SK-N-DZ (cell line): ENCODE results near the gene DIS3L2.
A peak's percentile ranks its signal among the peaks of the same experiment; 100 is the strongest.
"Not testable (repeated sequence)": the region's sequence is repeated elsewhere in the genome, so short reads cannot be mapped to it uniquely, and the experiment has no call there.

Experiments used
- DNase-seq: peaks from one replicate; pipeline ENCODE4 v3.0.0-alpha.2; 2015; ENCODE audit warnings: low spot score

The DIS3L2 gene

DNA sequence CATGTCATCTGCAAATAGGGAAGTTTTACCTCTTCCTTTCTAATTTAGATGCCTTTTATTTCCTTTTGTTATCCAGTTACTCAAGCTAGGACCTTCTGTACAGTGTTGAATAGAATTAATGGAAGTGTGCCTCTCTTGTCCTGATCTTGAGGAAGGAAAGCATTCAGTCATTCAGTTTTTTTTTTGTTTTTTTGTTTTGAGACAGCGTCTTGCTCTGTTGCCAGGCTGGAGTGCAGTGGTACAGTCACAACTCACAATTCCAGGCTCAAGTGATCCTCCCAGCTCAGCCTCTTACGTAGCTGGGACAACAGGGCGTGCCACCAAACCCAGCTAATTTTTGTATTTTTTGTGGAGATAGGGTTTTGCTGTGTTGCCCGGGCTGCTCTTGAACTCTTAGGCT lies 213.1 kb downstream of the DIS3L2 start:
- no peak for DNase-seq

DNA sequence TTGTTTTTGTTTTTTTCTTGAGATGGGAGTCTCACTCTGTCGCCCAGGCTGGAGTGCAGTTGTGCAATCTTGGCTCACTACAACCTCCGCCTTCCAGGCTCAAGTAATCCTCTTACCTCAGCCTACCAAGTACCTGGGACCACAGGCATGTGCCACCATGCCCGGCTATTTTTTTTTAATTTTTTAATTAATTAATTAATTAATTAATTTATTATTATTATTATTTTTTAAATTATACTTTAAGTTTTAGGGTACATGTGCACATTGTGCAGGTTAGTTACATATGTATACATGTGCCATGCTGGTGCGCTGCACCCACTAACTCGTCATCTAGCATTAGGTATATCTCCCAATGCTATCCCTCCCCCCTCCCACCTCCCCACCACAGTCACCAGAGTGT lies 215.1 kb downstream of the DIS3L2 start:
- not testable (repeated sequence) for DNase-seq

DNA sequence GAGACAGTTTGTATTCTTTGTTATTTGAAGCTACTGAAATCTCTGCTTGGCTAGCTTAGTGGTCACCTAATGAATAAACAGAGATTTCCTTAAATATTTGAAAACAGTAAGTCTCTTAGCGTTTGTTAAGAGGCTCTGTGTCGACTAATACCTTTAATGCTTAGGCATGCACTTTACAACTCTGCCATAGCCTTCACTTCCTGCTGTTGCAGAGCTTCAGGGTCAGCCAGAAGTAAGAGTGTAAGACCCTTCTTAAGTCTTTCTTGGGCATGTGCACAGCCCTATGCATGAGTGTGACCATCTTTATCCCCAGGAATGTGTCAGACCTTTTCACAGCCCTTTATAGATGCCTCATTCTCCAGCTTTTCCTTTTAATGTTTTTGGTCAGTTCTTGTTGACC lies 221.8 kb downstream of the DIS3L2 start:
- DNase-seq, result no peak

DNA sequence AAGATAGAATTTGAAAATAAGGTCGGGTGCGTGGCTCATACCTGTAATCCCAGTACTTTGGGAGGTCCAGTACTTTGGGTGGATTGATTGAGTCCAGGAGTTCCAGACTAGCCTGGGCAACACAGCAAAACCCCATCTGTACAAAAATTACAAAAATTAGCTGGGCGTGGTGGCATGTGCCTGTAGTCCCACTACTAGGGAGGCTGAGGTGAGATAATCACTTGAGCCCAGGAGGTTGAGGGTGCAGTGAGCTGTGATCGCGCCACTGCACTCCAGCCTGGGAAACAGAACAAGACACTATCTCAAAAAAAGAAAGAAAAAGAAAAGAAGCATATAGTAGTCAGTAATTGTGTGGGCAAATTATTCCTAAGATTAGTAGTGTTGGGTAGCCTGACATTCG lies 222.8 kb downstream of the DIS3L2 start:
- DNase-seq, result no peak

DNA sequence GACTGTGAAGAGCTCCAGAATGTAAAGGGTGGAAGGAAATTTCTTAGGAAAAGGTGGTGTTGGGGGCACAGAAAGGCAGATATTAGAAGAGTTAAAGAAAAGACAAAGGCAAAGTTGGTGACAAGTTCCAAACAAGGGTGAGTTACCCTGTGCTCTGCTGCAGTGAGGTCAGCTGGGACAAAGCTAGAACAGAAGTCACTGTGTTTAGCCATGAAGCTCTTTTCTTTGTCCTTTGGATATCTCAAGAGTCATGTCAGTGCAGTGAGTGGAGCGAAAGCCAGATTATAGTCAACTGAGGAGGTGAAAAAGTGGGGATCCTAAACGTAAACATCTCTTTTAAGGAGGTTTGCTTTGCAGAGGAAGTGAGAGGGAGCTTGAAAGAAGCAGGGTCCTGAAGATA lies 229.3 kb downstream of the DIS3L2 start:
- no peak for DNase-seq

DNA sequence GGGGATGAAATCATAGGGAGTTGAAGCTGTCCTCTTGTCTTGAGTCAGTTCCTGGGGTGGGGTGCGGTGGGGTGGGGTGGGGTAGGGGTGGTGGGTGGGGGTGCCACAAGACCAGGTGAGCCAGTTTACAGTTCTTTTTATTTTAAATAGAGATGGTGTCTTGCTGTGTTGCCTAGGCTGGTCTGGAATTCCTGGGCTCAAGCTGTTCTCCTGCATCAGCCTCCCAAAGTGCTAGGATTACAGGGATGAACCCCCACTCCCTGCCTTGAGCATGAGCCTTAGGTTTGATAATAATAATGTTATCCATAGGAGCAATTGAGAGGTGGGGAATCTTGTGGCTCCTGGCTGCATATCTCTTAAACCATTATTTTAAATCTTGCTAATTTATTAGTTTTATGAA lies 234.0 kb downstream of the DIS3L2 start:
- DNase-seq, result no peak

DNA sequence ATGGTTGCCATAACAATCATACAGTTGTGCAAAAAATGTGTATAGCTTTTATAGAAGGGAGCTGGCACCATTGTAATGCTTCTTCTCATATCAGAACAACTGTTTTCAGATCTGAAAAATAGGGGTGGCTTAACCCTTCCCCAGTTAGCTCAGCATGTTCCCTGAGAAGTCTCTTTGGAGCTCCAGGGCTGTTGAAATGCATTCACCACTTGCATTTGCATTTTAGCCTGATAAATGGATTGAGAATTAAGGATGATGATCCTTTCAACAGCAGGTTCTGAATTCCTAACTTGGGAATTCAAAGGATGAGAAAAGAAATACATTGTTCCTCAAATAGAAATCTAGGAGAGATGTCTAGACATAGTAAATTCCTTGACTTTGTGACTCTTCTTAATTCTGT lies 235.3 kb downstream of the DIS3L2 start:
- DNase-seq, result no peak

DNA sequence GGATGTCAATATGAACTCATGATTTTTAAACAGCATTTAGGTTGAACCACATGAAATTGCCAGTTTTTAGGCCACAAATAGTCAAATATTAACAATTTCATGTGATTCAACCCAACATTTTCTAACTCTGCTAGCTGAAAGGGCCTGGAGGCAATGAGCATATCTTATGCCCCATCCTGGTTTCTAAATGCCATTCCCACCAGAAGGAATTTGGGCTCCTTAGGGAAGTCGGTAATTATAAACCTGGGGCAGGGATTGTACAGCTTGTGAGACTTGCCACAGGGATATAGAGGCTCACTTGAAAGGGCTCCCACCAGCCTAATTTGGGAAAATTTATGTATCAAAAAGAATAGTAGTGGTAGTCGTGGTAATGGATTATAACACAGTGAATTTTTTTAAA lies 238.7 kb downstream of the DIS3L2 start:
- no peak for DNase-seq

DNA sequence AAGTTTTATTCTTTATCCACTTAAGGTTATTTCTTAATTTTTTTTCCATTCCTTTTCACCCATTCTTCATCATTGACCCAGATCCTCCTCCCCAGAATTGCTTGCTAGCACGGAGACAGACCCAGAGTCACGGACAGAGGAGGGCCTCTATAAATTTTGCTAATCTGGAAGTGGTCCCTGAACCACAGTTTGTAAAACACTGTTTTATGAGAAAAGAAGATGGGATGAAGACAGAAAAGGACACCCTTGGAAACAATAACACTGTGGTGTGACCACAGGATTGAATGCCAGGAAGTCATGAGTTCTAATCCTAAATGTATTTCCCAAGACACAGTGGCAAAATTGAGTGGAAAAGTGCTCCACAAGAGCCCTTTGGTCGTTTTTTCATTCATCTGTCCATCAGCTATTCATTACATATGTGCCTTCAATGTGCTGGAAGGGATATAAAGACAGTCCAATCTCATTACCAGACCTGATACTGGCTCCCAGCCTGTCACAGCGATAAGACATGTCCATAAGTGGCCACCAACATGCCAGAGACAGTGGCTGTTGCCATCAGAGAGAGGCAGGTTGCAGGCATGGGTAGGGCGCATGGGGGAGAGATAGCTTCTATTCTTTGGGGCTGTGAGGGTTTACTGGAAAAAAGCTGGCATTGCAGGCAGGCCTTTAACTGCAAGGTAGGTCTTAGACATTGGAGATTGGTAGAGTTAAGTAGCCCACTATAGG lies 241.8 kb downstream of the DIS3L2 start:
- no peak for DNase-seq

DNA sequence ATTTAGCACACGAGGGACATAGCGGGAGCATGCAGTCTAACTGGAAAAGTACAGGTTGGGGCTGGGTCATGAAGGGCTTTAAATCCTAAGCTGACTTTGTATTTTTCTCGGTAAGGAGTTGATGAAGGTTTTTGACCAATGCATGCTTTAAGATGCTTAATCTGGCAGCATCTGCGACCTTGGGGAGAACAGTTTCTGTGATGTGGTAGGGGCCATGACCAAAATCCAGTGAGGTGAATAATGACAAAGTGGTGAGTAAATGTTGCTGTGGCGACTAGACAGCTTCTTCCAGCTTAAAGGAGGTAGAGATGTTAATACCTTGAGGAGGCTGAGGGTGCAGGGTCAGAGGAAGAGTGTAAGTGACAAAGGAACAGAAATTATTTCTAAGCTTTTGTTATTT lies 242.4 kb downstream of the DIS3L2 start:
- no peak for DNase-seq

DNA sequence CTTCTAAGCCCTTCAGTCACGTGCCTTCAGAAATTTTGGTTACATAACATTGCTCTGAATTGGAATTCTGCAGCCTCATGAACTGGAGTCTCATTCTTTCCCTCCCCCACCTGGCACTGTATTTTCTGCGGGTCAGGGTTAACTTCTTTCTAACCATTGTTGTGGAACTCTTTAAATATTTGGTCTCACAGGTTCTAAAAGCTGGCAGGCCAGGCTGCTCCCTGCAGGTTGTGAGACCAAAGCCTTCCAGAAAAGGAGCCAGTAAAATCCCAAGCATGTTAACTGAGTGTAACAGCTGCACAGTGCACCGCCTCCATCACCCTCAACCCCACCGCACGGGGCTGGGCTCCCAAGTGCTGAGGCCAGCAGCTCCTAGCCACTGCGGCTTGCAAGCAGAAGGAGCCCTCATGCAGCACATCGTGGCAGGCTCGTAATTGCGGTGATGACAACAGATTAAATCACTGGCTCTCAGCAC lies 243.0 kb downstream of the DIS3L2 start:
- peak; percentile 33 for DNase-seq

DNA sequence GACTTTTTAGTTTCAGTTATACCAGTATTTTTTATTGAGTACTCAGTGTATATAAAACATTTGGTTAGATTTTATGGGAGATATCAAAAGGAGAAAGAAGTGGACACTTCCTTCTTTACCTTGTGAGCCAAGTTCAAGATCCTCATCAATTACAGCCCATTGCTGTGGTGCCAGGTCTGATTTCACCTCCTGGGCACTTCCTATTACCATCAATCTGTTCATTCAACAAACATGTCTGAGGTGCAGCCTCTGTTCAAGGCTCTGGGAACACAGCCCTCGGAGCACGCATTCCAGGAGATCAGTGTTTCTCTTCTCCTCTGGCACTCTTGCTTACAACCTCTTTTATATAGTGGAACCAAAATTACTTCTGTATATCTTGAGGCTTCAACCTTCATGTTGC lies 245.7 kb downstream of the DIS3L2 start:
- no peak for DNase-seq

DNA sequence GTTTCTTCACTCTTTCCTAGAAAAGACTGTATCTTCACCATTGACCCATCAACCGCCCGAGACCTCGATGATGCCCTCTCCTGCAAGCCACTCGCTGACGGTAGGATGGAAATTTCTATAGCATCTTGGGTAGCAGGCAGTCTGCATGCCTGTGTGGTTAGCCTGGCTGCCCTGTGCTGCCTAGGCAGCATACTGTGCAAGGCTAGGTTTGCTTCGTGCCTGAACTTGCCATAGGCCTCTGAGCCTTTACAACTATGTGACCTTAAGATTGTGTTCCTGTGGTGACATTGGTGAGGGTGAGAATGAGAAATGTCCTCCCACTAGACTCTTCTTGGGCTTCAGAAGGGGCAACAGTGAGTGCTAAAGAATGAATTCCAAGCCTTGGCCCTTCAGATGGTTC lies 248.8 kb downstream of the DIS3L2 start:
- no peak for DNase-seq

DNA sequence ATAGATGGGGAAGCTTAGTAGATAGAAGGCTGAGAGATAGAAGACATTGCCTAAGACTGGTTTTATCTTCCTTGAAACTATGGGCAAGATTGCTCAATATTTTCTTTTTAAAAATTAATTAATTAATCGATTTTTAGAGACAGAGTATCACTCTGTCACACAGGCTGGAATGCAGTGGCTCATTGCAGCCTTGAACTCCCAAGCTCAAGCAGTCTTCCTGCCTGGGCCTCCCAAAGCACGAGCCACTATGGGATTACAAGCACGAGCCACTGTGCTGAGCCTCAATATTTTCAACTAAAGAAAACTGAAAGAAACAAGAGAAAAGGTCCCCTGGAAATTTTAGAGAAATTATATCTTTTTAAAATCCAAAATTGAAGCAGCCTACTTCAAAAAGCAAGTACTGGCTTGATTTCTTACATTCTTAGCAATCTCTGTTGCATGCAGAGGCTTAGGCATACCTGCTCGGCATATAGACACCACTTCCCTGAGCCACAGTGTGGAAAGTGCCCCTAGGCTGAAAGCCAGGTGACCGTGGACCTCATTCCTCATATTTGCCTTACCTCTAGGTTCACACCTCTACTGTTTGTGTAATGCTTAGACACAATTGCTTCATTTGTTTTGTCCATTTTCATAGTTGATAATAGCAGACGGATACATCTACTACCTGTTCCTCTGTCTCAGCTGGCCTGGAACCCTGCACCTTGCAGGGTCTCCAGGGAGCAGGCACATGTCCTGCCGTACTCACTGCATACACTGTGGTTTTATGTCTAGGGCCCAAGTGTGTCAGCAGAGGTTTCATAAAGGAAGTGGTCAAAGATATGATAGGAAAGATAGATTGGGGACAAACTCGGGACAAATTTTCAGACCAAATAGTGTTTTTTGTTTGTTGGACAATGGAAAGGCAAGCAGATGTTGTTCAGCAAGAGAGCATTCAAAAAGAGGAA lies 250.5 kb downstream of the DIS3L2 start:
- no peak for DNase-seq

DNA sequence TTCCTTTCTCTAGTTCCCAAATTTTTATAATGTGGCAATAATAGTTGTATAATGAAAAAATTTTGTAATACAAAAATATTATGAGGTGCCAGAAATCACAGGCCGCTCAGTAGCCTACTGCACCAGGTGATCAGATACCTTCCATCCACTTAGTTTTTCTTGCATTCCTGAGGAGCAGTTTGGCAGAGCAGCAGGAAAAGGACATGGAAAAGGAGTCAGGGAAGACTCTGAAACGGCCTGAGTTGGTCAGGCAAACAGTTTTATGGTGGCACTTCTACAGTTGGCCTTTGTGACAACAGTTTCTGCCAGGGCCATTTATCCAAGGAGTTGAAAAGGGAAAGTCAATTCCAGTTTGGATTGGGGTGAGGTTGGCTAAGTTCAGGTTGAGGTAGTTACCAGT lies 251.7 kb downstream of the DIS3L2 start:
- DNase-seq, result no peak

DNA sequence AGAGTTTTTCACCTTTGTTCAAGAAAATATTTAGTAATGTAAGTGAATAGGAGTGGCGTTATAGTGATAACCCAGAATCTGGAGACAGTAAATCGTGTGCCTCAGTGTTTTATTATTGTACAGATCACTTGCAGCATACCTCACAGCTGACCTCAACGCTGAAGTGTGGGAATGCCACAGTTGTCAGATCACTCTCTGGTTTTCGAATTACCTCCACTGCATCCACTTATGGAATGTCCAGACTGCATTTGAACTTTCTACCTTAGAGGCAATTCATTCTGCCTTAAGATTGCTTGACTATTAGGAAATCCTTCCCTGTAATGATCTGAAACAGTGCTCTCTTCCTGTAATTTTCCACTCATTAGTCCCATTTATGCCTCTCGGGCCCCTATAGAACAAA lies 252.5 kb downstream of the DIS3L2 start:
- DNase-seq, result no peak

DNA sequence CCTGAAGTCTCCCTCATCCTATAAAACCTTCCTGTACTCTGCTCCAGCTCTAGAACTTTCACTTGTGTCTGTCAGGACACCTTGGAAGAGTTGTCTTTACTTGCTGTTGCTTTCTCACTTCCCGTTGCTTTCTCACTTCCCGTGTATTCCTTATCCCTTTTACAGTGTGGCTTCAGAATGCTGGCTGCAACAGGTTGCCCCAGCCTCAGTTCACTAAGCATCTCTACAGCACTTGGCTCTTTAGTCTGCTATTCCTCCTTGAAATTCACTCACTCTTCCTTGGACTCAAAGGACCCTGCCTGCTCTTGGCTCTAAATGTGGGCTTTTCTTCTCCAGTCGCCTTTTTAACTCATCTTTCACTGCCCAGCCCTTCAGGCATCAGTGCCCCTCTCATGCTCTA lies 254.5 kb downstream of the DIS3L2 start:
- DNase-seq, result no peak

DNA sequence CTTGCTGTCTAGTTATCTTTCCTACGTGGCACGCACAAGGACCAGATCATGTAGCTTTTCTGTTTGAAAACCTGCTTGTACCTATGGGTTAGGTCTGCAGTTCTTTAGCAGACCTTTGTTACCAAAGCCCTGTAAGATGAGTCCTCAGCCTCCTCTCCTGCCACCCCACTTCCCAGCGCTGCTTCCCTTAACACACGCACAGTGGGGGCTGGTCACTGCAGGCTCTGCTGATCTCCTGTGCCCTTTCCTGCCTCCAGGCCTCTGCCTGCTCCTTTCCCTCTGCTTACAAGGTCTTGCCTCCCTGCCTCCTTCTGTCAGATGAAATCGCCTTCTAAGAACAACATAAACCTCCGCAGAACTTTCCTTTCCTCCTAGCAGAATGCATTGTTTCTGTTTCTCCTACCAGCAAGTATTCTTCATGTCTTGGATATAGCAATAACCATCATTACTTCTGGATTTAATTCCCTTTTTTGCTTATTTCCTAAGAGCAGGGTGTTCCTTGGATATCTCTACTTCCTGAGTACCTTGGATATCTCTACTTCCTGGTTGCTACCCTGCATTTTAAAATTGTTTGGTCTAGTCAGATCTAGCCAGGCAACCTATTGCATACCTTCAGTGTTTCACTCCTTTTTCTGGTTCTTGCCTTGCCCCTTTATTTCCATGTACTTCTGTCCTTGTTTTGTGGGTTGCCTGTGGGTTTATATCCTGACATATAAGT lies 257.4 kb downstream of the DIS3L2 start:
- DNase-seq, result no peak

DNA sequence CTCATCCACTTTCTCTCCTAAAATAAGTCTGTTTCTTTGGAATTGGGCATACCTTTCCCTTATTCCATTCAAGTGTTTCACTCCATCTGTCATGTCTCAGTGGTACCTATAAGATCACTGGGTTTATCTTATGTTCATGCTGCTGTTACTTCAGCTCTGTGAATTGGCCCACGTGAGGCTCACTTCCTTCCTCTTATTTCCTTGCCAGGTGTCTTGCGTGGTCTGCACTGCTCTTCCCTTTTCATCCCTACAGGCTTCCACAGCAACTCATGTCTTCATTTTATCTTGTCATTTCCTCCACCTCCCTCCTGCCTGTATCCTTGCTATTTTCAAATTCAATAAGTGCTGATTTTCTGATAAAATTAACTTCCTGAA lies 258.0 kb downstream of the DIS3L2 start:
- no peak for DNase-seq

DNA sequence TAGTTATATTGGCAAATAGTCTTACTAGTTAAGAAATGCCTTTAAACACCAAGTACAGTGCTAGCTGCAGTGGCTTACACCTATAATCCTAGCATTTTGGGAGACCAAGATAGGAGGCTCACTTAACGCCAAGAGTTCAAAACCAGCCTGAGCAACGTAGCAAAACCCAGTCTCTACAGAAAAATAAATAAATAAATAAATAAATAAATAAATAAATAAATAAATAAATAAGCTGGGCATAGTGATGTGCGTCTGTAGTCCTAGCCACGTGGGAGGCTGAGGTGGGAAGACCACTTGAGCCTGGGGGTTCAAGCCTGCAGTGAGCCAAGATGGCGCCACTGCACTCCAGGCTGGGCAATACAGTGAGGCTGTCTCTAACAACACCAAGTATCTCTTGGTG lies 258.4 kb downstream of the DIS3L2 start:
- DNase-seq, result no peak

DNA sequence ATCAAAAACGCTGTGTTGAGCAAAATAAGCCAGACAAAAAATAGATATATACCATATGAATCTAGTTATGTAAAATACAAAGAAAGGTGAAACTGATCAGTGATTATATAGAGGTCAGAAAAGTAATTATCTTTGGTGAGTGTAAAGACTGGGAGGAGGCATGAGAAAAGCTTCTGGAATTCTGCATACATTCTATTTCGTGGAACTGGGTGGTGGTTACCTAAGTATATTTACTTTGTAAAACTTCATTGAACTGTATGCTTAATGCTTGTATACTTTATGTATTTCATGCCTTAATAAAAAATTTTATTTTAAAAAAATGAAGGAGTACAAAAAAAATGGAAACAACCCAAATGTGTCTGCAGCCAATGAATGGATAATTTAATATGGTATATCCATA lies 263.9 kb downstream of the DIS3L2 start:
- DNase-seq, result no peak

DNA sequence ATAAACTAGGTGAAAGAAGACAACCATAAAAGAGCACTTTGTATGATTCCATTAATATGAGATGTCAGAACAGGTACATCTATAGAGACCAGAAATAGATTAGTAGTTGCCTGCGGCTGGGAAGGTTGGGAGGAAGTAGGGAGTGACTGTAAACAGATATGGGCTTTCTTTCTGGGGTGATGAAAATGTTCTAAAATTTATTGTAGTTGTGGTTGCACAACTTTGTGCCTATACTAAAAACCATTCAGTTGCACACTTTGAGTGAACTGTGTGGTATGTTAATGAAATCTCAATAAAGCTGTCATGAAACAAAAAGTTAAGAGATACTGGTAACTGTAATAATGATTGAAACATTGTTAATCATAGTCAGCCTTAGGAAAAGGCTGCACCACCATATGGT lies 264.4 kb downstream of the DIS3L2 start:
- DNase-seq, result no peak
